Endothelial cell of umbilical vein (primary cell): ENCODE measurements around the gene SEC22C. TPM values are rescaled to one million over a fixed set of nuclear protein-coding genes. Genes with fewer than 3 reads are reported as not detected.

ENCODE experiments used
- BruUV-seq: library from RNA; stranded (reverse); fragments of 400-500 nt; replicated peaks from 2 replicates; lab custom pipeline; 2021; lab: Mats Ljungman, UMichigan
- CTCF ChIA-PET: fragments of 300-600, 350-600 bp; sonication (Branson Sonifier 250); formaldehyde crosslinking; loops from one replicate; lab custom pipeline; 2021; ENCODE audit warnings: antibody characterized with exemption, inconsistent platforms; lab: Charles Lee
- POLR2A ChIA-PET: fragments of 300-600, 350-600 bp; sonication (Branson Sonifier 250); formaldehyde crosslinking; loops from one replicate; lab custom pipeline; 2021; ENCODE audit warnings: antibody characterized with exemption, inconsistent platforms; lab: Charles Lee
- DNase-seq: peaks from one replicate; pipeline ENCODE4 v3.0.0-alpha.2; 2011; ENCODE audit warnings: low read depth, low spot score
- FAIRE-seq: peaks from 2 replicates; lab custom pipeline; 2011; peaks lifted over from hg19 to GRCh38; lab: Jason Lieb, UNC
- H2AFZ ChIP-seq: 2 replicates; pipeline ENCODE4 v1.6.0; 2012; ENCODE audit warnings: low read depth, low read length, control low read depth, inconsistent platforms
- H3K27ac ChIP-seq: 2 replicates; pipeline ENCODE4 v1.5.1; 2011; ENCODE audit warnings: low read depth, mild to moderate bottlenecking, control low read depth, low read length, moderate library complexity; ENCODE audit not compliant: insufficient read depth
- H3K27me3 ChIP-seq, 2 experiments: 2 replicates each; pipeline versions ENCODE4 v1.6.0 to v1.6.1; 2011; ENCODE audit warnings: low read length in 2 of 2, mixed read lengths in 1 of 2; ENCODE audit not compliant: control insufficient read depth in 2 of 2, insufficient read depth in 2 of 2
- H3K36me3 ChIP-seq, 2 experiments: 2 replicates in 1 of 2; 3 replicates in 1 of 2; pipeline ENCODE4 v1.5.1; 2011; ENCODE audit warnings: low read length in 2 of 2, mild to moderate bottlenecking in 1 of 2, moderate library complexity in 1 of 2; ENCODE audit not compliant: control insufficient read depth in 2 of 2, insufficient read depth in 2 of 2; ENCODE audit errors: extremely low read depth in 1 of 2
- H3K4me1 ChIP-seq: 3 replicates; pipeline ENCODE4 v1.5.1; 2011; ENCODE audit warnings: mild to moderate bottlenecking, low read length; ENCODE audit not compliant: control insufficient read depth, insufficient read depth; ENCODE audit errors: extremely low read depth
- H3K4me2 ChIP-seq: 2 replicates; pipeline ENCODE4 v1.6.1; 2011; ENCODE audit warnings: low read length, control low read depth, mixed read lengths; ENCODE audit not compliant: insufficient read depth
- H3K4me3 ChIP-seq, 3 experiments: fragments of 200-600 bp in 1 of 3; sonication (generic), shearing (Covaris generic) in 1 of 3; replicated peaks in 1 of 3; 2 replicates each; pipeline ENCODE4 v1.5.1; 2011 to 2016; ENCODE audit warnings: control low read depth in 3 of 3, low read length in 3 of 3, mild to moderate bottlenecking in 2 of 3, inconsistent platforms in 1 of 3, low read depth in 1 of 3, moderate library complexity in 1 of 3; ENCODE audit not compliant: insufficient read depth in 1 of 3
- H3K79me2 ChIP-seq: 2 replicates; pipeline ENCODE4 v1.6.0; 2012; ENCODE audit warnings: low read length, inconsistent platforms; ENCODE audit not compliant: control insufficient read depth, insufficient read depth
- H3K9ac ChIP-seq: replicated peaks from 2 replicates; pipeline ENCODE3; 2011; ENCODE audit warnings: low read length, control low read depth; ENCODE audit not compliant: insufficient read depth; ENCODE audit errors: extremely low read depth
- H3K9me1 ChIP-seq: replicated peaks from 3 replicates; pipeline ENCODE4 v1.6.0; 2011; ENCODE audit warnings: mild to moderate bottlenecking, low read length; ENCODE audit not compliant: control insufficient read depth, insufficient read depth; ENCODE audit errors: extremely low read depth
- H3K9me3 ChIP-seq: replicated peaks from 2 replicates; pipeline ENCODE4 v1.5.1; 2012; ENCODE audit warnings: low read length, inconsistent platforms; ENCODE audit not compliant: control insufficient read depth, insufficient read depth
- H4K20me1 ChIP-seq: replicated peaks from 2 replicates; pipeline ENCODE3; 2011; ENCODE audit warnings: mild to moderate bottlenecking, low read length; ENCODE audit not compliant: control insufficient read depth, insufficient read depth; ENCODE audit errors: extremely low read depth
- CTCF ChIP-seq, 2 donors: IDR thresholded peaks; 1 replicate in 1 of 2; 2 replicates in 1 of 2; pipeline ENCODE4 v1.5.1; 2011; ENCODE audit warnings: low read length in 2 of 2, mild to moderate bottlenecking in 2 of 2, moderate library complexity in 2 of 2, control low read depth in 1 of 2, inconsistent platforms in 1 of 2, low read depth in 1 of 2; ENCODE audit not compliant: insufficient read depth in 1 of 2; ENCODE audit errors: extremely low read depth in 1 of 2
- EZH2 ChIP-seq: IDR thresholded peaks from 2 replicates; pipeline ENCODE4 v1.6.1; 2012; ENCODE audit warnings: borderline replicate concordance, low read depth, mild to moderate bottlenecking, moderate library complexity, low read length, inconsistent platforms; ENCODE audit not compliant: severe bottlenecking
- FOS ChIP-seq: IDR thresholded peaks from 2 replicates; pipeline ENCODE4 v1.6.1; 2011; ENCODE audit warnings: mild to moderate bottlenecking, low read length, moderate library complexity, borderline replicate concordance; ENCODE audit not compliant: insufficient read depth
- GATA2 ChIP-seq: IDR thresholded peaks from 2 replicates; pipeline ENCODE4 v1.7.0; 2011; ENCODE audit warnings: low read depth, mild to moderate bottlenecking, moderate library complexity, mixed read lengths, low read length; ENCODE audit not compliant: insufficient read length, insufficient read depth
- MAX ChIP-seq: IDR thresholded peaks from 2 replicates; pipeline ENCODE4 v1.6.1; 2011; ENCODE audit not compliant: insufficient read depth, insufficient read length
- MYC ChIP-seq: IDR thresholded peaks from one replicate; pipeline ENCODE4 v1.6.1; 2011; ENCODE audit warnings: mild to moderate bottlenecking, low read depth, low read length
- POLR2A ChIP-seq: IDR thresholded peaks from 2 replicates; pipeline ENCODE4 v1.6.1; 2012; ENCODE audit warnings: low read depth, mild to moderate bottlenecking, control low read depth, low read length
- POLR2AphosphoS5 ChIP-seq: IDR thresholded peaks from 2 replicates; pipeline ENCODE4 v1.6.1; 2012; ENCODE audit warnings: low read depth, mild to moderate bottlenecking, control low read depth, low read length, moderate library complexity; ENCODE audit not compliant: insufficient read depth
- dilution Hi-C: fragments of 300-500 bp; cut with MboI; formaldehyde crosslinking; loops from one replicate; pipeline ENCODE4 v1.15.0; 2019; ENCODE audit warnings: low sequenced_read_pairs; ENCODE audit not compliant: extremely low pct_ligation_motif_present
- intact Hi-C: fragments of 100-400 bp; cut with micrococcal nuclease; formaldehyde crosslinking; loops from one replicate; pipeline ENCODE4 v1.10.0; 2022
- polyA plus RNA-seq, 4 experiments: library from polyadenylated mRNA; depleted of rRNA in 3 of 4; stranded (reverse) in 3 of 4; unstranded in 1 of 4; fragments of >200 nt; gene quantifications; 2 replicates each; pipeline versions ENCODE4 v1.2.1 to v1.2.3, GENCODE V29; 2011 to 2012; ENCODE audit warnings: missing spikeins in 1 of 4
- total RNA-seq: library from RNA; stranded (reverse); gene quantifications from 2 replicates; pipeline ENCODE4 v1.2.3, GENCODE V29; 2021

SEC22C gene
- total and polyA plus RNA-seq, 2 donors (not counting 3 experiments of a cell fraction or from before 2014, with no cell fraction given): 43.9 to 61.9 TPM

GRCh38 chr3:42613462-42613861 is 31.7 kb upstream of the SEC22C start:
- no peaks in the 10 kb centered on the region for H3K9me3 ChIP-seq
- no TSS peak for BruUV-seq
- POLR2A ChIA-PET: interaction anchor here (1.0 kb wide), 2 partner anchors 13 to 23 kb away, joined by 3 to 4 read pairs; partner anchors contain the start of gene NKTR
- H3K27ac ChIP-seq: no peak overlapping the region
- peaks cover 0 to 3% of the 10 kb centered on the region in 2 experiments for H3K36me3 ChIP-seq
- TF ChIP-seq POLR2AphosphoS5 (no peak), EZH2 (no peak), GATA2 (no peak), MAX (no peak), FOS (no peak), MYC (no peak), CTCF (IDR thresholded peaks at IDR 0.05; ENCODE audit: extremely low read depth in 1 of 2, insufficient read depth in 1 of 2, low read depth in 1 of 2, low read length in 2 of 2) (peak in 1 of 2 donors; percentile 9), POLR2A (no peak)
- no peak overlapping the region for H3K4me3 ChIP-seq
- H3K27me3 ChIP-seq: no peaks in the 10 kb centered on the region
- peak; percentile 36 for DNase-seq
- H3K4me2 ChIP-seq: no peak overlapping the region
- peak; percentile 26 for FAIRE-seq
- H4K20me1 ChIP-seq: peaks cover 5% of the 10 kb centered on the region
- peaks cover 32% of the 10 kb centered on the region for H3K4me1 ChIP-seq
- intact Hi-C loops: loop anchor here (2.0 kb wide), 1 partner anchor 41 kb away; no protein-coding TSS in a partner anchor
- CTCF ChIA-PET: interaction anchor here (0.6 to 2.6 kb wide), 18 partner anchors 7 to 209 kb away, joined by 3 to 28 read pairs (median 5); partner anchors contain the start of genes NKTR and SS18L2
- dilution Hi-C loops: no loop called here
- H3K9ac ChIP-seq: no peak overlapping the region
- no peaks in the 10 kb centered on the region for H3K9me1 ChIP-seq
- no peak overlapping the region for H2AFZ ChIP-seq
- H3K79me2 ChIP-seq: peaks cover 85% of the 10 kb centered on the region
